Parathyroid adenoma (tissue), 2 donors: ENCODE measurements around the gene ELAVL4.

Source experiments
- H2AFZ ChIP-seq: fragments of 300-600 bp; sonication (generic); one replicate; pipeline ENCODE4 v1.7.0; 2017; ENCODE audit warnings: antibody characterized with exemption, mild to moderate bottlenecking
- H3K27ac ChIP-seq: fragments of 300-600 bp; sonication (generic); one replicate; pipeline ENCODE4 v1.7.0; 2017
- H3K27me3 ChIP-seq: fragments of 300-600 bp; sonication (generic); one replicate; pipeline ENCODE4 v1.7.0; 2017; ENCODE audit warnings: low read length; ENCODE audit not compliant: control insufficient read depth, insufficient read depth
- H3K36me3 ChIP-seq: fragments of 300-600 bp; sonication (generic); one replicate; pipeline ENCODE4 v1.7.0; 2017; ENCODE audit warnings: low read length; ENCODE audit not compliant: control insufficient read depth, insufficient read depth
- H3K4me1 ChIP-seq: fragments of 300-600 bp; sonication (generic); one replicate; pipeline ENCODE4 v1.7.0; 2017; ENCODE audit warnings: control low read depth
- H3K4me2 ChIP-seq: fragments of 300-600 bp; sonication (generic); one replicate; pipeline ENCODE4 v1.7.0; 2017; ENCODE audit warnings: low read length
- H3K4me3 ChIP-seq: fragments of 300-600 bp; sonication (generic); one replicate; pipeline ENCODE4 v1.7.0; 2017; ENCODE audit warnings: low read depth, low read length
- H3K79me2 ChIP-seq: fragments of 300-600 bp; sonication (generic); one replicate; pipeline ENCODE4 v1.7.0; 2017; ENCODE audit warnings: control low read depth
- H3K9ac ChIP-seq: fragments of 300-600 bp; sonication (generic); one replicate; pipeline ENCODE4 v1.7.0; 2017; ENCODE audit warnings: mild to moderate bottlenecking
- H3K9me3 ChIP-seq: fragments of 300-600 bp; sonication (generic); one replicate; pipeline ENCODE4 v1.7.0; 2017; ENCODE audit warnings: low read length; ENCODE audit not compliant: control insufficient read depth
- CTCF ChIP-seq: fragments of 300-600 bp; sonication (generic); IDR thresholded peaks from one replicate; pipeline ENCODE4 v1.7.0; 2017; ENCODE audit warnings: antibody characterized with exemption, mild to moderate bottlenecking
- donor health status: primary hyperparathyroidism.

ELAVL4 gene

GRCh38 chr1:50208756-50209155 lies 100.0 kb downstream of the ELAVL4 start:
- no peak overlapping the region for H2AFZ ChIP-seq
- no peaks in the 10 kb centered on the region for H3K36me3 ChIP-seq
- H3K9me3 ChIP-seq, result no peaks in the 10 kb centered on the region
- no peak for TF ChIP-seq CTCF
- H3K79me2 ChIP-seq, result no peaks in the 10 kb centered on the region
- no peak overlapping the region for H3K4me2 ChIP-seq
- H3K27me3 ChIP-seq, result no peaks in the 10 kb centered on the region
- no peak overlapping the region for H3K27ac ChIP-seq
- no peak overlapping the region for H3K4me3 ChIP-seq
- H3K4me1 ChIP-seq, result no peaks in the 10 kb centered on the region
- no peak overlapping the region for H3K9ac ChIP-seq

GRCh38 chr1:50209749-50210148 lies 101.0 kb downstream of the ELAVL4 start:
- no peak for TF ChIP-seq CTCF
- H3K4me3 ChIP-seq, result no peak overlapping the region
- no peaks in the 10 kb centered on the region for H3K79me2 ChIP-seq
- H3K36me3 ChIP-seq, result no peaks in the 10 kb centered on the region
- no peak overlapping the region for H3K4me2 ChIP-seq
- no peak overlapping the region for H2AFZ ChIP-seq
- H3K9ac ChIP-seq, result no peak overlapping the region
- no peaks in the 10 kb centered on the region for H3K4me1 ChIP-seq
- no peaks in the 10 kb centered on the region for H3K27me3 ChIP-seq
- H3K27ac ChIP-seq, result no peak overlapping the region
- no peaks in the 10 kb centered on the region for H3K9me3 ChIP-seq

- H3K4me1 ChIP-seq, result no peaks in the 10 kb centered on the region
- H2AFZ ChIP-seq, result no peak overlapping the region
- H3K79me2 ChIP-seq, result no peaks in the 10 kb centered on the region
- H3K27ac ChIP-seq, result no peak overlapping the region
- no peaks in the 10 kb centered on the region for H3K36me3 ChIP-seq
- TF ChIP-seq CTCF, result no peak
- H3K9me3 ChIP-seq, result no peaks in the 10 kb centered on the region
- H3K4me3 ChIP-seq, result no peak overlapping the region
- no peak overlapping the region for H3K4me2 ChIP-seq
- H3K9ac ChIP-seq, result no peak overlapping the region
- H3K27me3 ChIP-seq, result no peaks in the 10 kb centered on the region
Measured at GRCh38 chr1:50213505-50213904, 104.8 kb downstream of the ELAVL4 start.

GRCh38 chr1:50214717-50215116 lies 106.0 kb downstream of the ELAVL4 start:
- no peak for TF ChIP-seq CTCF
- Histone ChIP-seq H3K4me3 (no peak overlapping the region), H3K9me3 (no peaks in the 10 kb centered on the region), H3K4me1 (no peaks in the 10 kb centered on the region), H3K9ac (no peak overlapping the region), H3K79me2 (no peaks in the 10 kb centered on the region), H3K27me3 (no peaks in the 10 kb centered on the region), H3K36me3 (no peaks in the 10 kb centered on the region), H2AFZ (no peak overlapping the region), H3K27ac (no peak overlapping the region), H3K4me2 (no peak overlapping the region)

GRCh38 chr1:50218344-50219120 lies 109.8 kb downstream of the ELAVL4 start:
- no peak for TF ChIP-seq CTCF

More at GRCh38 chr1:50218344-50219120, 109.8 kb downstream of the ELAVL4 start:
- Histone ChIP-seq H3K27ac (no peak overlapping the region), H3K9ac (no peak overlapping the region), H2AFZ (no peak overlapping the region), H3K4me1 (no peaks in the 10 kb centered on the region), H3K27me3 (no peaks in the 10 kb centered on the region), H3K79me2 (no peaks in the 10 kb centered on the region), H3K36me3 (no peaks in the 10 kb centered on the region), H3K4me3 (no peak overlapping the region), H3K4me2 (no peak overlapping the region), H3K9me3 (no peaks in the 10 kb centered on the region)
